ENCODE data around the gene PTPN2.

- no peak for TF ChIP-seq CTCF (IDR thresholded peaks at IDR 0.05; ENCODE audit: insufficient read depth, low read length, poor library complexity, severe bottlenecking)
- no peak for TF ChIP-seq EZH2phosphoT487 (conservative IDR thresholded peaks at IDR 0.05; ENCODE audit: low read length)
These were observed 15.5 kb downstream of the PTPN2 start for GRCh38 chr18:12868576-12868975.

Data from SU-DHL-6 (cell line).